DMS 273 treated with DMSO at 0.1 percent for 48 hours (cell line): ENCODE measurements around the gene APBB2.

Experiments used
- DNase-seq: peaks from one replicate; lab custom pipeline; 2025; lab: John Stamatoyannopoulos, UW

Gene APBB2

GRCh38 chr4:40850496-40850895 lies 363.8 kb downstream of the APBB2 start:
- DNase-seq = no peak

GRCh38 chr4:40848940-40849339 lies 365.4 kb downstream of the APBB2 start:
- DNase-seq = no peak

- no peak for DNase-seq
Measured at GRCh38 chr4:40848251-40848650, 366.1 kb downstream of the APBB2 start.

DNA sequence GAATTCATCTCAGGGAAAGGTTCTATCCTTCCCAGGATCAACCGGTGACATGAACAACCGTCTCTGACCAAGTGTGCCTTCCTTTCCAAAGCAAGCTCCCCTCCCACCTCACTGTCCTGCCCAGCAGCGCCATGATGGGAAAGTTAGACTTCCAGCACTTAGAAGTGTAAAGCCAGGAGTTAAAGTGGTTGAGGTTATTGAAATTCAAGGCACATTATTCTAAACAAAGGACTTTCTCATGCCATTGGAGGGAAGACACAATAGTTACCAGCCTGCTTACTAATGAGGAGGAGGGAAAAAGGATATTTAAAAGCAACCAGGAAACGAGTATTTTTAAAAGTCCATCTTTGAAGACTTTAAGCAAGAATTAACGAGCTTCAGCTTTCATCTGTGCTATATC lies 367.8 kb downstream of the APBB2 start:
- DNase-seq = no peak

DNA sequence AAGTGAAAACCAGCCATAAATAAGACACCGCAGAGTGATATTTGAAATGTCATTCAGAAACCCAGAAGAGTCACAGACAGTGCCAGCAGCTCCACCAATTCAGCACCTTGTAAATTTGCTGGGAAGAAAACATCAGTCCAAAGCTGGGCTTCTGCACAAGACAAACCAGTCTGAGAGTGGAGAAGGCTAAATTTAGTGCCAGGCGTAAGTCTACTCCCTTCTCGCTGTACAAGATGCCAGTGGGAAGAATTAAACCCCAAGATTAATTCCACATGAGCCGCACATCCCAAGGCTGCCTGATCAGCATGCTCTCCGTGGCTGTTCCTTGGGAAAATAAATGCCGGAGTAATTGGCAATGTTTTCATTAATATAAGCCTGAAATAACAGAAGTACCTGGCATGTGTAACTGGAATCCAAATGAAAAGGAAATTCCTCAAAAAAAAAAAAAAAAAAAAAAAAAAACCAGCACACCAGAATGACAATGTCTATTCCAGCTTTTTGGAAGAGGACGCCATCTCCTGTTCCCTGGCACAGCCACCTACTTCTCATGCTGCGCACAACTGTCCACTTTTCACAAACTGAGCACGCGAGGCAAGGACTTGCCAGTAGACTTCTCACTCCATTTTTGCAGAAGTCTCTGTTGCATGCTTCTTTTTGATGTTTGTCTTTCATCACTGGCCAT lies 369.0 kb downstream of the APBB2 start:
- no peak for DNase-seq

GRCh38 chr4:40844261-40844660 lies 370.1 kb downstream of the APBB2 start:
- DNase-seq = no peak

DNA sequence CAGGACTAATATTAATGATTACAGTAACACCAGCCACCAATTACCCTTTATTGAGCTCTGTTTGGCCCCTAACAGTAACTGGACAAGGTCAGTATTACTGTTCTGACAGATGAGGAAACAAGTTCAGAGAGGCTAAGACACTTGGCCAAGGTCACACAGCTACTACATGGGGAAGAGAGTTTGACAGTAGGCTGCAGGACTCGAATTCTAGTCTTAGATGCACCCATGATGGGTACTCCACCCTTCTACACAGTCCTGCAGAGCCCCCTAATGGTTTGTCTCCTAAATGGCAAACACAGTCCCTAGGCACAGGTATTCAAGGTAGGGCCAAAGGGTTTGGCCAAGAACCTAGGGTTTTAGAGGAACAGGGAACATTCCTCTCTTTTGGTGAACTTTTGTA lies 370.6 kb downstream of the APBB2 start:
- DNase-seq = no peak

DNA sequence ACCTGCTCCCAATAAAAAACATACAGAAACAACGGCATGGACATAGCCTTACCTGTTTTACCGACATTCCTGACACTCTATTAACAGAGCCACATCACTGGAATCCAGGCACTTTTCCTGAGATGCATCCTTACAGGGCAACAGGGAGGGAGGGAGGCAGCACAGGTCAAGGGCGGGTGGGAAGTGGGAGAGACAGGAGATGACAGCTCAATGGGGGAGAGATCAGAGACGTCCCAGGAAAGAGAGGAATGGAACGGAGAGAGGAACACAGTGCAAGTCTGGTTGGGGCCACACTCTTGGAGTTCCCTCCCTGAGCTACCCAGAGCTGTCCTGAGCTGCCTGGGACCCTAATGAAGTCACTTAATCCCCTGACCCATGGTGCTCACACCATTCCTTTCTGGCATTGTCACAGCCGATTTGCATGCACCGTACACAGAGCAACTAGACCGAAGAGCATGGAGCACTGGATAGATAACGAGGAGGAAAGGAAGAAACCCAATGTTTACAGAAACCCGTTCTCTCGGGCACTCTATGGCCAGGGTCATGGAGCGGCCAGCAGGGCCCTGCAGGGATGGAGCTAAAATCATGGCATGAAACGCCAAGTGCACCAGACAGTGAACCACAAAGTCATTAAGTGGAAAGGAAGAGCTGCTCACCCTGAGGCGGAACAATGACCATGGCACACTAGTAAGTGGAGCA lies 371.5 kb downstream of the APBB2 start:
- no peak for DNase-seq

- no peak for DNase-seq
Measured at GRCh38 chr4:40842318-40842717, 372.0 kb downstream of the APBB2 start.

DNA sequence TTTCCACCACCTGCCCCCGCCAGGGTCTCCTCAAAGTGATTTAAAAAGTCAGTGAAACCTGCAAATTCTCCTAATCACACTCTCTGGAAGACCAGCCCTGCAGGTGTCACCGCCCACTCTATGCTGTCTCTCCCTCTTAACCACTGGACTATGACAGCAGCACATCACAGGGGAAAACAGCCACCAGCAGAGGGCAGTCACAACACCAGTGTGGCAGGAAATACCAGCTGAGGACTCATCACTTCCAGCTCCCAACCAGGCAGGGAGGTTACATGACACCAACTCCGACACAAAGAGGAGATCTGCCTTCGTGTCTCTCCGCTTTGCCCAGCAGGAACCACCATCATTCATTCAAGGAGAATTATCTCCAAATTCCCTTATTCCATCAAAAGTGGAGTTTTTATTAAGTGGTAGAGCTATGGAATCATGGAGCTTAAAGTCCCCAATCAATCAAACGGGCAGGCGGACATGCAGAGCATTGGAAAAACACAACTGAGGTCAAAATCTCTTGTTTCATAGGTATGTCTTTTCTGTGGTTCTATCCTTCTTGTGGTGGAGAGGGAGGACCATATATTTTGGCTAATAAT lies 373.3 kb downstream of the APBB2 start:
- no peak for DNase-seq

GRCh38 chr4:40840255-40840984 lies 373.9 kb downstream of the APBB2 start:
- DNase-seq = no peak

GRCh38 chr4:40838742-40839141 lies 375.6 kb downstream of the APBB2 start:
- DNase-seq = no peak

GRCh38 chr4:40837094-40837870 lies 377.1 kb downstream of the APBB2 start:
- DNase-seq = peak; percentile 26

DNA sequence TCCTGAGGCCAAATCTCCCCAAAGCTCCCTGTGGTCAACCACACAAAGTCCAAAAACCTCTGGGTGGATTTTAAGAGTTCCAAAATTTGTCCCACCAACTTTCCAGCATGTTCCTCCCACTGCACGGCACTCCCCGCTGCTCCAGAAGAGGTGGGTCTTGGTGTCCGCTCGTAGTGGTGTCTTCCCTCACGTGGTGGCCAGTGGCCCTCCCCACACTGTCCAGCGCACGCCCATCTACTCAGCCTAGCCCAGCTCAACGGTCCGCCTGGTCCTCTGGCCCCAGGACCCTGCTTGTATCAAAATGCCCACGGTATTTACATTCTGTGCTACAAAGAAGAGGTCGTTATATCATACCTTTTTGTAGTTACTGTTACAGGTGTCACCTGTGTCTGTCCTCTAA lies 381.1 kb downstream of the APBB2 start:
- no peak for DNase-seq

DNA sequence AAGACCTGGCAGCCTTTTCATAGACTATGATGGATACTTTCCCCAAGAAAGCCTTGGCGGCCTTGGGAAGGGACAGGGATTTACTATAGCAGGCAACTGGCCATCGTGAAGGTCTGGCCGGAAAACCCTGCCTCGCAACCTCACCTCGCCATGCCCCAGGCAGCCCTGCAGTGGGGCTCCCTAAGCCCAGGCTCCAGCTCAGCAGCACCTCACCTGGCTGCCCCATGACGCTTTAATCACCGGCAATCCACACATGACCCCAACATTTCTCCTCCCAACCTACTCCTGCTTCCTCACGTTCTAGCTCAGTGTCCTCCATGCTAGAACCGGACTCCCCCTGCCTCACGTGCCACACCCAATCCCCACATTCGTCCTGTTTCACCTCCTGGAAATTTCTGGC lies 382.2 kb downstream of the APBB2 start:
- no peak for DNase-seq

GRCh38 chr4:40831146-40831907 lies 383.0 kb downstream of the APBB2 start:
- DNase-seq = no peak

- DNase-seq = no peak
Measured at GRCh38 chr4:40829586-40829985, 384.8 kb downstream of the APBB2 start.

- DNase-seq = no peak
Measured at GRCh38 chr4:40828661-40829060, 385.7 kb downstream of the APBB2 start.

- DNase-seq = no peak
Measured at GRCh38 chr4:40827758-40828157, 386.6 kb downstream of the APBB2 start.

GRCh38 chr4:40826821-40827220 lies 387.5 kb downstream of the APBB2 start:
- no peak for DNase-seq
